ENCODE results near the gene EDEM3. TPM values are rescaled to one million over a fixed set of nuclear protein-coding genes. Genes with fewer than 3 reads are reported as not detected.
A peak's percentile ranks its signal among the peaks of the same experiment; 100 is the strongest.

The EDEM3 gene
- total RNA-seq, 1 donor from 2014 or later: 29.9 TPM

- DNase-seq (ENCODE audit: extremely low spot score, unreplicated experiment): no peak
- peaks cover 8% of the 10 kb centered on the region for H3K9me3 Mint-ChIP-seq
- H3K36me3 Mint-ChIP-seq: no peaks in the 10 kb centered on the region
- no peak for TF ChIP-seq CTCF (conservative IDR thresholded peaks at IDR 0.05)
- H3K4me3 Mint-ChIP-seq: no peak overlapping the region
- H3K27me3 Mint-ChIP-seq: peaks cover 5% of the 10 kb centered on the region
- H3K4me1 Mint-ChIP-seq (ENCODE audit: unreplicated experiment): no peaks in the 10 kb centered on the region
- no peak overlapping the region for H3K27ac Mint-ChIP-seq
These were observed 105.2 kb downstream of the EDEM3 start for GRCh38 chr1:184649451-184649888.

GRCh38 chr1:184648856-184649201 lies 105.8 kb downstream of the EDEM3 start:
- H3K4me3 Mint-ChIP-seq: no peak overlapping the region
- no peaks in the 10 kb centered on the region for H3K4me1 Mint-ChIP-seq (ENCODE audit: unreplicated experiment)

GRCh38 chr1:184648160-184648855 lies 106.3 kb downstream of the EDEM3 start:
- Mint-ChIP-seq H3K9me3 (peaks cover 8% of the 10 kb centered on the region), H3K27ac (no peak overlapping the region), H3K27me3 (peaks cover 5% of the 10 kb centered on the region), H3K36me3 (no peaks in the 10 kb centered on the region), H3K4me1 (ENCODE audit: unreplicated experiment) (no peaks in the 10 kb centered on the region), H3K4me3 (no peak overlapping the region)
- TF ChIP-seq CTCF (conservative IDR thresholded peaks at IDR 0.05): no peak
- no peak for DNase-seq (ENCODE audit: extremely low spot score, unreplicated experiment)

More at GRCh38 chr1:184648856-184649201, 105.8 kb downstream of the EDEM3 start:
- Mint-ChIP-seq H3K27me3 (peaks cover 5% of the 10 kb centered on the region), H3K27ac (no peak overlapping the region), H3K9me3 (peaks cover 8% of the 10 kb centered on the region), H3K36me3 (no peaks in the 10 kb centered on the region)
- TF ChIP-seq CTCF (conservative IDR thresholded peaks at IDR 0.05): no peak
- DNase-seq (ENCODE audit: extremely low spot score, unreplicated experiment): no peak

GRCh38 chr1:184647471-184647870 lies 107.2 kb downstream of the EDEM3 start:
- DNase-seq (ENCODE audit: extremely low spot score, unreplicated experiment): no peak
- H3K27ac Mint-ChIP-seq: peak overlapping the region; percentile 26
- H3K4me3 Mint-ChIP-seq: no peak overlapping the region
- H3K4me1 Mint-ChIP-seq (ENCODE audit: unreplicated experiment): no peaks in the 10 kb centered on the region
- peaks cover 5% of the 10 kb centered on the region for H3K27me3 Mint-ChIP-seq
- peaks cover 8% of the 10 kb centered on the region for H3K9me3 Mint-ChIP-seq
- no peaks in the 10 kb centered on the region for H3K36me3 Mint-ChIP-seq
- TF ChIP-seq CTCF (conservative IDR thresholded peaks at IDR 0.05): no peak

- Mint-ChIP-seq H3K27me3 (peaks cover 5% of the 10 kb centered on the region), H3K9me3 (peaks cover 8% of the 10 kb centered on the region)
These were observed 107.8 kb downstream of the EDEM3 start for GRCh38 chr1:184646824-184647223.

More at GRCh38 chr1:184646824-184647223, 107.8 kb downstream of the EDEM3 start:
- H3K27ac Mint-ChIP-seq: no peak overlapping the region
- H3K36me3 Mint-ChIP-seq: no peaks in the 10 kb centered on the region
- DNase-seq (ENCODE audit: extremely low spot score, unreplicated experiment): no peak
- TF ChIP-seq CTCF (conservative IDR thresholded peaks at IDR 0.05): no peak
- no peak overlapping the region for H3K4me3 Mint-ChIP-seq
- H3K4me1 Mint-ChIP-seq (ENCODE audit: unreplicated experiment): no peaks in the 10 kb centered on the region
